ENCODE results near the gene CRYZL1. TPM values are rescaled to one million over a fixed set of nuclear protein-coding genes. Genes with fewer than 3 reads are reported as not detected.

CRYZL1 gene
- total RNA-seq, 2 experiments from 2014 or later, result 31.4 to 35.2 TPM

DNA sequence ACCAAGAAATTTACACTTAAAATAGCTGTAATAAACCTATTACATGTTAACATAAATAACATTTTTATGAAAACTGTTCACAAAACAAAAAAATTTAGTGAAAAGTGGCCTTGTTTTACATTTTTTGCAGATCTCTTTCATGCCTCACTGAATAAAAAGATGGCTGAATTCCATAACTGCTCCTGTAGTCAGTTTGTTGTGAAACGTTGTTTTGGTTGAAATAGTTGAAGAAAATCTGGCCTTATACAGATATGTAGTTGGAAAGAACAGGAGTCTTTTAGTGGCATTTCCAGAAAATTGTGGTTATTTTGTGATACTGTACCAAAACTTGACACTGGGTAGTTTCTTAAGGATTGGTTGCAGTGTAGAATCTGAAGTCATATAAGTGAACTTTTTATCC, 18.9 kb upstream of the CRYZL1 start:
- ChIA-PET CTCF (no interaction called here), POLR2A (no interaction called here)
- Mint-ChIP-seq H3K9me3 (ENCODE audit: low read depth) (peaks cover 1% of the 10 kb centered on the region), H3K4me3 (no peak overlapping the region), H3K4me1 (no peaks in the 10 kb centered on the region), H3K27ac (no peak overlapping the region), H3K27me3 (no peaks in the 10 kb centered on the region), H3K36me3 (ENCODE audit: low read depth) (no peaks in the 10 kb centered on the region)
- no peak for DNase-seq
- no peak for ATAC-seq
- intact Hi-C loops (cut with DNase I, micrococcal nuclease), result no loop called here

DNA sequence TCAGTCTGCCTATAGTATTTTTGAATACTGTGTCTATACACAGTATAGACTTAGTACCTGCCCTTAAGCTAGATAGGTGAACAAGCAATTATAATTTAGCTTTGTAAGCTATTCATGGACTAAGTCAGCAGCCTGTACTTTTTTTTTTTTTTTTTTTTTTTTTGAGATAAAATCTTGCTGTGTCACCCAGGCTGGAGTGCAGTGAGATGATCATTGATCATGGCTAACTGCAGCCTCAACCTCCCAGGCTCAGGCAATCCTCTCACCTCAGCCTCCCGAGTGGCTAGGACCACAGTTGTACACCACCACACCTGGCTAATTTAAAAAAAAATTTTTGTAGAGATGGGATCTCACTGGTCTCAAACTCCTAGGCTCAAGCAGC, 18.0 kb upstream of the CRYZL1 start:
- POLR2A ChIA-PET, result no interaction called here
- Mint-ChIP-seq H3K4me3 (no peak overlapping the region), H3K36me3 (ENCODE audit: low read depth) (no peaks in the 10 kb centered on the region), H3K27me3 (no peaks in the 10 kb centered on the region), H3K9me3 (ENCODE audit: low read depth) (peaks cover 1% of the 10 kb centered on the region), H3K27ac (no peak overlapping the region), H3K4me1 (no peaks in the 10 kb centered on the region)
- ATAC-seq (no peak), DNase-seq (no peak)
- intact Hi-C loops (cut with DNase I, micrococcal nuclease), result no loop called here
- CTCF ChIA-PET, result no interaction called here

DNA sequence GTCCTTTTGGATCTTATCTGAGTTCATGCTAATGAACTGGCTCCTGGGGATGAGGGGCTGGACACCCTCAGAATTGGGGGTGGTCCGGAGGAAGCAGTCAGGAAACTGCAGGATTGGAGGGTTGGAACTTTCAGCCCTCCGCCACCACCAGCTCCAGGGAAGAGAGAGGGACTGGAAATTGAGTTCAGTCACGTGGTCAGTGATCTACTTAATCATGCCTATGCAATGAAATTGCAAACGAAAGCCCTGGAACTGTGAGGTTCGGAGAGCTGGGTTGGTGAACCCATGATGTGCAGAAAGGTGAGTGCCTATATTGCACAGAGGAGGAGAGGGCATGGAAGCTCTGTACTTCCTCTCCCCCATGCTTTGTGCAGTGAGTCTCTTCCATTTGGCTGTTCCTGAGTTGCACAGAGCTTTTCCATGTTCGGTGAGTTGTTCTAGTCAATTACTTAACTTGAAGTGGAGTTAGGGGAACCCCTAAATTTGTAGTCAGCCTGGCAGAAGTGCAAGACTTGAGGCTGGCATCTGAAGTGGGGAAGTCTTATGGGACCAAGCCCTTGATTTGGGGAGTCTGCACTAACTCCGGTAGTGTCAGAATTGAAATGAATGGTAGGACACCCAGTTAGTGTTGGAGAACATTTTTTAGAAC, 17.5 kb upstream of the CRYZL1 start:
- intact Hi-C loops (cut with DNase I, micrococcal nuclease), result no loop called here
- no peak for DNase-seq
- H3K27ac Mint-ChIP-seq, result no peak overlapping the region
- no peaks in the 10 kb centered on the region for H3K4me1 Mint-ChIP-seq
- no peaks in the 10 kb centered on the region for H3K36me3 Mint-ChIP-seq (ENCODE audit: low read depth)
- ChIA-PET CTCF (no interaction called here), POLR2A (no interaction called here)
- peaks cover 1% of the 10 kb centered on the region for H3K9me3 Mint-ChIP-seq (ENCODE audit: low read depth)
- no peak for ATAC-seq
- H3K27me3 Mint-ChIP-seq, result no peaks in the 10 kb centered on the region
- H3K4me3 Mint-ChIP-seq, result no peak overlapping the region

DNA sequence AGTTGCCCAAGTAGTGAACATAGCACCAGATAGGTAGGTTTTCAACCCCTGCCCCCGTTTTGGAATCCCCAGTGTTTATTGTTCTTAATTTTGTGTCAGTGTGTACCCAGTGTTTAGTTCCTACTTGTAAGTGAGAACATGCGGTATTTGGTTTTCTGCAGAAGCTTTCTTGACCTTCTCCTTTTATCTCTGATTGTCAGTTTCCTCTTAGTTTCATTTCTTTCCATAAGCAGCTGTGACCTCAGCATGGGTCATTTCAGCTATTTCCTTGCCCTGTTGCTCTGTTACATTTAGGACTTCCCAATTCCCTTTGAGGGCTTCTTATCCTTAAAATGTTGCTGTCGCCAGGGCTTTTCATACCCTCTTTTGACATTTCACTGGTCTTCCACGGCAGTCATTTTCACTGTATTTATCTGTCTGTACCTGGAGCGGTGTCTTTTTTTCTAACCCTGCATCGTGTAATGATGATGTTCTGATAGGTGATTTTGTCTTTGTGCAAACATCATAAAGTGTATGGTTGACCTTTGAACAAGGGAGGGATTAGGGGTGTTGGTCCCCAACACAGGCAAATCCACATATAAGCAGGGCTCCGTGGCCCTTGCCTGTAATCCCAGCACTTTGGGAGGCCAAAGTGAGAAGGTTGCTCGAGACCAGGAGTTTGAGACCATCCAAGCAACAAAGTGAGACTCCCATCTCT, 15.7 kb upstream of the CRYZL1 start:
- ChIA-PET POLR2A (no interaction called here), CTCF (interaction anchor here (0.6 kb wide), 1 partner anchor 91 kb away, joined by 5 read pairs; no protein-coding TSS in a partner anchor)
- ATAC-seq (no peak), DNase-seq (no peak)
- H3K4me3 Mint-ChIP-seq, result no peak overlapping the region
- H3K27ac Mint-ChIP-seq, result no peak overlapping the region
- no peaks in the 10 kb centered on the region for H3K27me3 Mint-ChIP-seq
- peaks cover 1% of the 10 kb centered on the region for H3K9me3 Mint-ChIP-seq (ENCODE audit: low read depth)
- H3K4me1 Mint-ChIP-seq, result no peaks in the 10 kb centered on the region
- no peaks in the 10 kb centered on the region for H3K36me3 Mint-ChIP-seq (ENCODE audit: low read depth)
- intact Hi-C loops (cut with DNase I, micrococcal nuclease), result no loop called here

DNA sequence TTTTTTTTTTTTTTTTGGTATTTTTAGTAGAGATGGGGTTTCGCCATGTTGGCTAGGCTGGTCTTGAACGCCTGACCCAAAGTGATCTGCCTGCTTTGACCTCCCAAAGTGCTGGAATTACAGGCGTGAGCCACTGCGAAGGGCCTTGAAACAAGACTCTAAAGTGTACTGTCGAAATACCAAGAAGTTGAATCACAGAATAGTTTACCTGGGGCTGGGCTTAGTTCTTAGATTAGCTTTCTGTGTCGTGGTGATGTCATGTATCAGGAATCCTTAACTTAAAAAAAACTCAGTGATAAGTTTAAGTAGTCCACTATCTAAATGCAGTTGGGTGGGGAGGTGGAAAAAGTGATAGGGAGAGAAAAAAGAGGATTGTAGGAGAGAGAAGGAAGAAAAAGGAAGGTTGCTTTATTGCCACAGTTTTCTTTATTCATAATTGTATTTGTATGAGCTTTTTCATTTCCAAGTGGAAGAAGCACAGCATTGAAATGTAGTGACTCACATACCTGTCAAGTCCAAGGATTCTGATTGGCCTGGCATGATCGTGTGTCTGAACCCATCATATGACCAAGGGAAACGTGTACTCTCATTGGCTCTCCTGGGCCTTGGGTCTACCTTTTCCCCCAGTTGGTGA, 14.2 kb upstream of the CRYZL1 start:
- Mint-ChIP-seq H3K27ac (no peak overlapping the region), H3K4me1 (no peaks in the 10 kb centered on the region), H3K4me3 (no peak overlapping the region), H3K9me3 (ENCODE audit: low read depth) (no peaks in the 10 kb centered on the region), H3K36me3 (ENCODE audit: low read depth) (no peaks in the 10 kb centered on the region), H3K27me3 (no peaks in the 10 kb centered on the region)
- ChIA-PET POLR2A (no interaction called here), CTCF (no interaction called here)
- no peak for ATAC-seq
- intact Hi-C loops (cut with DNase I, micrococcal nuclease), result no loop called here
- no peak for DNase-seq

DNA sequence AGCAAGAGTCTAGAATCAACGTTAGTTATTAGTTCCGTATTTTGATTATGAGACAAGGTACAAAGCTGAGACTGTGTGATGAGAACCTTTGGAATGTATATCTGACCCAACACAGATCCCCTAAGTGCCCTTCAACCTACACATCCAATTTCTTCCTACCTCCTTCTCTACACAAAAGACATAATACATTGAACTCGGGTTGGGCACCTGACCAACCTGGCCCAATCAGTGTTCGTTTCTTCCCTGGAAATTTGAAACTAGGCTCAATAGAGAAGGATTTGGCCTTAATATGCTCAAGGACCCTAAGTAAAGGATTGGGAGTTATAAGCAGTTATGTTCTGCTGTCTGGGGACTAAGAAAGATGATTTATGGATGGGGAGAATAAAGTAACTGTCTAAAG, 12.9 kb upstream of the CRYZL1 start:
- no peak overlapping the region for H3K27ac Mint-ChIP-seq

DNA sequence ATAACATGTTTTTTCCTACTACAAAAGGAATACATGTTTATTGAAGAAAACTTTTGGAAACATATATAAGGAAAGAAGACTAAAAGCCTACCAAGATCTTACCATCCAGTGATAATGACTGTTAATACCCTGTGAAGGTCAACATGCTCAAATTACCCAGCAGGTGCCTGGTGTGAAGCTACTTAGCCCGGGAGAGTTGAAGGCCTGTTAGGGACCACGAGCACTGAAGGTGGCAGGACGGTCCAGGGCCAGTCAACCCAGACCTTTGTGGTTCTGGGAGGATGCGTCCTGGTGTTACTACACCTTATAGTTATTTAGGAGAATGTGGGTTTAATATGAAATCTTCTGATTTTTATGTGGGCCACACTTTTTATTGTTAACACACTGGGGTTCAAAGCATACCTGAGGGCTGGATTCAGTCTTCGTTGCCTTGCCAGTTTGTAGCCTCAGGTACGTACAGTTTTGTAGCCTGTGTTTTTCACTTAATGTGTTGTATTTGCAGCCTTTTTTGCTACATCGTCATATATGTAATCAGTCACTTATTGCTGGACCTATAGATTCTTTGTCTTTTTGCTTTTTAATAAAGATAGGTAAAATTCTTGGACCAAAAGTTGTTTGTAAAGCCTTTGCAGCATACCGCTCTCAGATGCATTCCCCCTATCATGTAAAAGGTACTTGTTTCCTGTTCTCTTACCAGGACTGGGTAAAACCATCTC, 10.6 kb upstream of the CRYZL1 start:
- intact Hi-C loops (cut with DNase I, micrococcal nuclease), result no loop called here
- Mint-ChIP-seq H3K4me1 (no peaks in the 10 kb centered on the region), H3K27me3 (no peaks in the 10 kb centered on the region), H3K4me3 (no peak overlapping the region), H3K9me3 (ENCODE audit: low read depth) (no peaks in the 10 kb centered on the region), H3K36me3 (ENCODE audit: low read depth) (no peaks in the 10 kb centered on the region), H3K27ac (no peak overlapping the region)
- ATAC-seq (no peak), DNase-seq (no peak)
- CTCF ChIA-PET, result interaction anchor here (1.2 kb wide), 1 partner anchor 247 kb away, joined by 3 read pairs; no protein-coding TSS in a partner anchor
- POLR2A ChIA-PET, result no interaction called here

More for the DNA sequence above, 12.9 kb upstream of the CRYZL1 start:
- intact Hi-C loops (cut with DNase I, micrococcal nuclease), result no loop called here
- Mint-ChIP-seq H3K27me3 (no peaks in the 10 kb centered on the region), H3K9me3 (ENCODE audit: low read depth) (no peaks in the 10 kb centered on the region), H3K4me1 (no peaks in the 10 kb centered on the region), H3K36me3 (ENCODE audit: low read depth) (no peaks in the 10 kb centered on the region), H3K4me3 (no peak overlapping the region)
- DNase-seq (no peak), ATAC-seq (no peak)
- CTCF ChIA-PET, result no interaction called here
- POLR2A ChIA-PET, result no interaction called here

DNA sequence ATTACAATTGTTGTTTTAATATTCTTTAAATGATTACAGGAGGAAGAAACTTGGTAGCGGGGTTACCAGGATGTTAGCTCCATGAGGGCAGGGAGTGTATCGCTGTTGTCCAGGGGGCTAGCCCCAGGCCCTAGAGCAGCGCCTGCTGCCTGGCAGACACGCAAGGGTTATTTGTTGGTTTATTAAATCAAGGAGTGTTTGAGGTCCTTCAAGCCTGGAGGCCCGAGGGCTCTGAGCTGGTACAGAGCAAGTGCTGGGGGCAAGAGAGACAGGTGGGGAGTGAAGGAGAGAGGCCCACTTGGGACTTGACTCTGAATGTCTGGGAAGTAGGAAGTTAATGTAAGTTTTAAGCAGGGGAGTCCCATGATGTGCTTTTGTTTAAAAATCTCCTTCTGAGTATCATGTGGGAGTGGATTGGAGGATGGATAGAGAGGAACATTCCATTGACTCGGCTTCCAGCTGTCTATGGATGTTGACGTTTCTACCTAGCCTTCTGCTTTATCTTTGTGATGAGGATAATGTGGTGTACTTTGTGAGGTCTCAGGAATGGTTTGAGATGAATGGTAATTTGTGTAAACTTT, 9.5 kb upstream of the CRYZL1 start:
- H3K4me1 Mint-ChIP-seq, result no peaks in the 10 kb centered on the region
- intact Hi-C loops (cut with DNase I, micrococcal nuclease), result no loop called here
- ATAC-seq (no peak), DNase-seq (no peak)
- H3K9me3 Mint-ChIP-seq (ENCODE audit: low read depth), result no peaks in the 10 kb centered on the region
- ChIA-PET CTCF (interaction anchor here (0.6 to 1.2 kb wide), 3 partner anchors 225 to 331 kb away, joined by 3 read pairs; no protein-coding TSS in a partner anchor), POLR2A (no interaction called here)
- no peaks in the 10 kb centered on the region for H3K36me3 Mint-ChIP-seq (ENCODE audit: low read depth)
- H3K4me3 Mint-ChIP-seq, result no peak overlapping the region
- no peaks in the 10 kb centered on the region for H3K27me3 Mint-ChIP-seq
- no peak overlapping the region for H3K27ac Mint-ChIP-seq

DNA sequence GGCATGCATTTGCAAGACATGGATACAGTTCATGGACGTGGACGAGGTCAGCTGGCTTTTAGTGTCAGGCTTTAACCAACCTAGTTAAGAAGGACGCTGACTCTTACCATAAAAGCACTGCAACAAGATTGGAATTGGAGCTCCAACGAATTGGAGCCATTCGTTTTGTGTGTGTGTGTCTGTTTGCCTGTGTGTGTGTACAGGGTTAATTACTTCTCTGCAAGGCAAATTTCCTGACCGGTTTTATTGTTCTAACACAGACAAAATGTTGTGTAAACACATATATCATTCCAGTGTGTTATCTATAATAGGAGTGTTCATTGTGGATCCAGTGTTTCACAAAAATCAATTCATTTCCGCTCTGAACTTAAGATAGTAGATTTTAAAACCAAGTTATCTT, 8.7 kb upstream of the CRYZL1 start:
- Mint-ChIP-seq H3K4me3 (no peak overlapping the region), H3K4me1 (no peaks in the 10 kb centered on the region), H3K27me3 (no peaks in the 10 kb centered on the region), H3K9me3 (ENCODE audit: low read depth) (no peaks in the 10 kb centered on the region), H3K36me3 (ENCODE audit: low read depth) (no peaks in the 10 kb centered on the region), H3K27ac (no peak overlapping the region)
- ChIA-PET POLR2A (no interaction called here), CTCF (interaction anchor here (1.2 kb wide), 1 partner anchor 17 kb away, joined by 3 read pairs; no protein-coding TSS in a partner anchor)
- ATAC-seq (no peak), DNase-seq (no peak)
- intact Hi-C loops (cut with DNase I, micrococcal nuclease), result no loop called here

DNA sequence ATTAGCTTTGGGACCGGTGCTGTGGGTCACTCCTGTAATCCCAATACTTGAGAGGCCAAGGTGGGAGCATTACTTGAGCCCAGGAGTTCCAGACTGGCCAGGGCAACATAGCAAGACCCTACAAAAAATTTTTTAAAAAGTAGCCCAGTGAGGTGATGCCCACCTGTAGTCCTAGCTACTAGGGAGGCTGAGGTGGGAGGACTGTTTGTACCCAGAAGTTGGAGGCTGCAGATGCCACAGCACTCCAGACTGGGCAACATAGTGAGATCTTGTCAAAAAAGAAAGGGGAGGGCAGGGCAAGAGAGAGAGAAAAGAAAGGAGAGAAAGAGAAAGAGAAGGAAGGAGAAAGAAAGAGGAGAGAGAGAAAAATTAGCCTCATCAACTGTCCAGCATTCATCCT, 7.0 kb upstream of the CRYZL1 start:
- ChIA-PET CTCF (no interaction called here), POLR2A (no interaction called here)
- Mint-ChIP-seq H3K4me3 (no peak overlapping the region), H3K27ac (no peak overlapping the region), H3K27me3 (peaks cover 7% of the 10 kb centered on the region), H3K9me3 (ENCODE audit: low read depth) (no peaks in the 10 kb centered on the region), H3K4me1 (peaks cover 3% of the 10 kb centered on the region), H3K36me3 (ENCODE audit: low read depth) (no peaks in the 10 kb centered on the region)
- no peak for ATAC-seq
- no peak for DNase-seq
- intact Hi-C loops (cut with DNase I, micrococcal nuclease), result loop anchor here in 1 of 2 experiments (10.0 kb wide), 1 partner anchor 246 kb away; no protein-coding TSS in a partner anchor

DNA sequence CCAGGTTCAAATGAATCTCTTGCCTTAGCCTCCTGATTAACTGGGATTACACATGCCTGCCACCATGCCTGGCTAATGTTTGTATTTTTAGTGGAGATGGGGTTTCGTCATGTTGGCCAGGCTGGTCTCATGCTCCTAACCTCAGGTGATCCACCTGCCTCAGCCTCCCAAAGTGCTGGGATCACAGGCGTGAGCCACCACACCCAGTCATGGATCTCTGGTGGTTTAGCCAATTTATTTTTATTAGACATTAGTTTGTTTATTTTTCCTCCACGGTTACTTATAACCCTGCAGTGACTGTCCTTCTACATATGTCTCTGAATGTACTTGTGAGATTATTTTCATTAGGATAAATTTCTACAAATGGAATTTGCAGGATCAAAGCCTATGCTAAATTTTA, 6.0 kb upstream of the CRYZL1 start:
- peaks cover 10% of the 10 kb centered on the region for H3K27me3 Mint-ChIP-seq
- H3K9me3 Mint-ChIP-seq (ENCODE audit: low read depth), result no peaks in the 10 kb centered on the region
- ATAC-seq (no peak), DNase-seq (no peak)
- ChIA-PET POLR2A (no interaction called here), CTCF (no interaction called here)
- no peaks in the 10 kb centered on the region for H3K36me3 Mint-ChIP-seq (ENCODE audit: low read depth)
- H3K27ac Mint-ChIP-seq, result no peak overlapping the region
- peaks cover 8% of the 10 kb centered on the region for H3K4me1 Mint-ChIP-seq
- intact Hi-C loops (cut with DNase I, micrococcal nuclease), result loop anchor here in 1 of 2 experiments (10.0 kb wide), 1 partner anchor 247 kb away; no protein-coding TSS in a partner anchor
- no peak overlapping the region for H3K4me3 Mint-ChIP-seq
